Subcutaneous adipose tissue (tissue), 4 donors: ENCODE results near the gene PIP4K2C. TPM values are rescaled to one million over a fixed set of nuclear protein-coding genes. Genes with fewer than 3 reads are reported as not detected.

ENCODE experiments used
- CTCF ChIP-seq: fragments of 450-650 bp; IDR thresholded peaks from one replicate; pipeline ENCODE4 v1.5.1; 2016; ENCODE audit warnings: low read depth, mild to moderate bottlenecking, control low read depth, antibody characterized with exemption, moderate library complexity
- total RNA-seq, 4 donors: library from RNA; depleted of rRNA; stranded (reverse); fragments of >200 nt; gene quantifications; one replicate each; pipeline ENCODE4 v1.1.0, GENCODE V29; 2016

Gene PIP4K2C
- total RNA-seq, 4 donors from 2014 or later: 10.7 to 13.2 (median 11.9) TPM

DNA sequence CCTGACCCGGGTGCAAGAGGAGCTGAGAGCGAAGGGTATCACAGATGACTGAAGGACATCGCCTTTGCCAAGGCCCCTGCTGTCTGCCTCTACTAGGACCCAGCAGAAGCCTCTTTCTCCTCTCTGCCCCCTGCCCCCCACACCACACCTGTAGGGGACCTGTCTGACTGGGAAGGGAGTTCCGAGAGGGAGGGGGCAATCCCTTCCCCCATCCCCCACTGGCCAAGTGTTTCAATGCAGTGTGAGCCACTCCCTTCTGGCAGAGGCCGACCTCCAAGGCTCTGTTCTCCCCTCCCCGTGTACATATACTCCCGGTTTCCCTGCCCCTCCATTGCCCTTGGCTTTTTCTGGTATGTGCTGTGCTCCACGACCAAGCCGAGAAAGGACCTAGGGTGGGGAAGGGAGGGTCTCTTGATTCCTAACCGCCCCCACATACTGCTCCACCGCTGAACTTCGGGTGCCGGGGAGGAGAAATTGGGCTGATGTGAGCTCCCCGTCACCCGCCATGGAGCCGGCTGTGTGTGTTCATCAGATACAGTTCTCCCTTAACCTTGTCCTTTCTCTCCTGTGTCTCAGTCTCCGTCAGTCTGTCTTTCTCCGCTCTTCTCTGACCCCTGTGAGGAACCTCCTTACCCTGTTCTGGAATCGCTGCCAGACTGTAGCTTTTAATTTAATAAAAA lies 18.2 kb downstream of the PIP4K2C start:
- TF ChIP-seq CTCF: no peak

GRCh38 chr12:57609781-57610553 lies 19.0 kb downstream of the PIP4K2C start:
- TF ChIP-seq CTCF: no peak

DNA sequence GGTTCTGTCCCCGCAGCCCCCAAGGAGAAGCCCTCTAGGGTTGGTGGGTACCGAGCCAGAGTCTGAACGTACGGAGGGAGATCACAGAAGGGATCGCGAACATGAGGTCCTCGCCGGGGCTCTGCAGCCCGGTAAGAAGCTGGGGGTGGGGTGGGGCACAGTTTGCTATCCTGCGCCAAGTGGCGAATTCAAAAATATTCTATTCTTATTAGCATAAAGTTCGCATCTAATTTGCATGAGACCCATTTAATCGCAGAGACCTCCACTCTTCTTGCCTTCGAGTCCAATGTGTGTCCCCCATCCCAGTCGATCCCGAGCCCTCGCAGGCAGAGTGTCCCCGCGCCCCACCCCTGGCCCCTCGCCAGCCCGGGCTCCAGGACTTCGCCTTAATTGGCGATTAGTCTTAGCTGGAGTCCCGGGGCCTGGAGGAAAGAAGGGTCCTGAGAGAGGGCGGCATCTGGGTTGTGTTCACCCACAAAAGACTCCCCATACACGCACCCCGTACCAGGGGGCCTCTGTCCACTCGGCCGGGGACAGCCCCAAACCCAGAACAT lies 19.6 kb downstream of the PIP4K2C start:
- no peak for TF ChIP-seq CTCF

- TF ChIP-seq CTCF: no peak
These were observed 20.3 kb downstream of the PIP4K2C start, which contains the start of gene ARHGEF25 for GRCh38 chr12:57611108-57611826. Gene ARHGEF25, plus strand, starts transcription at chr12:57611435. Its CDS starts 460 bp downstream, at chr12:57611895.

- TF ChIP-seq CTCF: no peak
These were observed 21.1 kb downstream of the PIP4K2C start for GRCh38 chr12:57611827-57612710.

- TF ChIP-seq CTCF: no peak
These were observed 21.9 kb downstream of the PIP4K2C start for GRCh38 chr12:57612711-57613426.
